Ramos (cell line): ENCODE results near the gene CCDC182.

ENCODE experiments used
- in situ Hi-C: fragments of 300-500 bp; cut with MboI; formaldehyde crosslinking; loops from one replicate; pipeline ENCODE4 v1.14.3; 2022; ENCODE audit warnings: low sequenced_read_pairs; ENCODE audit not compliant: unreplicated experiment

CCDC182 gene

GRCh38 chr17:57704448-57704847 lies 40.7 kb downstream of the CCDC182 start:
- in situ Hi-C loops: no loop called here

- in situ Hi-C loops: no loop called here
These were observed 41.8 kb downstream of the CCDC182 start for GRCh38 chr17:57703273-57703672.

GRCh38 chr17:57701124-57701523 lies 44.0 kb downstream of the CCDC182 start:
- in situ Hi-C loops: no loop called here

GRCh38 chr17:57699751-57700219 lies 45.3 kb downstream of the CCDC182 start:
- in situ Hi-C loops: no loop called here

- in situ Hi-C loops: no loop called here
These were observed 47.0 kb downstream of the CCDC182 start for GRCh38 chr17:57697891-57698711.

- in situ Hi-C loops: no loop called here
These were observed 47.9 kb downstream of the CCDC182 start for GRCh38 chr17:57697197-57697596.

GRCh38 chr17:57696050-57696449 lies 49.0 kb downstream of the CCDC182 start:
- in situ Hi-C loops: no loop called here
